A549 (cell line): ENCODE data around the gene PGS1. TPM values are rescaled to one million over a fixed set of nuclear protein-coding genes. Genes with fewer than 3 reads are reported as not detected.

ENCODE experiments used
- ATAC-seq, 2 experiments: fragments of 200-7000 bp in 1 of 2; fragments of >200 bp in 1 of 2; cut with Nextera tagmentation in 1 of 2; cut with Tn5 transposase in 1 of 2; 3 replicates each; pipeline versions ENCODE4 v1.8.0 to v1.9.1; 2018 to 2020; ENCODE audit warnings: mild to moderate bottlenecking in 1 of 2, moderate library complexity in 1 of 2
- CTCF ChIA-PET: fragments of 300-600 bp; sonication (Branson Sonifier 250); formaldehyde crosslinking; extraction: SDS; loops from one replicate; lab custom pipeline; 2021; ENCODE audit warnings: antibody characterized with exemption, inconsistent platforms; lab: Yijun Ruan, JAX
- POLR2A ChIA-PET: fragments of 350-600 bp; formaldehyde crosslinking; extraction: SDS; loops from one replicate; lab custom pipeline; 2021; ENCODE audit warnings: antibody characterized with exemption, inconsistent platforms; lab: Yijun Ruan, JAX
- DNase-seq, 2 experiments: peaks; one replicate each; pipeline versions ENCODE4 v3.0.0 to v3.0.0-alpha.2; 2011 to 2016; ENCODE audit warnings: low read depth in 1 of 2, low spot score in 1 of 2
- FAIRE-seq: peaks from 2 replicates; lab custom pipeline; 2011; peaks lifted over from hg19 to GRCh38; lab: Jason Lieb, UNC
- H3K27ac ChIP-seq, 2 experiments: fragments of >200 bp; sonication (Bioruptor Twin); formaldehyde crosslinking; 3 replicates each; pipeline ENCODE4 v1.5.1; 2016 to 2017
- H3K4me1 ChIP-seq: fragments of >200 bp; sonication (Bioruptor Twin); formaldehyde crosslinking; 3 replicates; pipeline ENCODE4 v1.6.1; 2016
- H3K4me2 ChIP-seq: fragments of >200 bp; sonication (Bioruptor Twin); formaldehyde crosslinking; 3 replicates; pipeline ENCODE4 v1.6.1; 2016
- H3K4me3 ChIP-seq: fragments of >200 bp; sonication (Bioruptor Twin); formaldehyde crosslinking; 3 replicates; pipeline ENCODE4 v1.5.1; 2016
- H3K9me3 ChIP-seq: fragments of >200 bp; sonication (Bioruptor Twin); formaldehyde crosslinking; 3 replicates; pipeline ENCODE4 v1.6.1; 2016
- CEBPB ChIP-seq, 2 experiments: fragments of >200 bp in 1 of 2; sonication (Bioruptor Twin) in 1 of 2; formaldehyde crosslinking in 1 of 2; IDR thresholded peaks; 2 replicates each; pipeline ENCODE4 v1.6.1; 2012 to 2016
- CHD2 ChIP-seq: fragments of 150-350 bp; IDR thresholded peaks from 2 replicates; pipeline ENCODE4 v1.6.1; 2014; ENCODE audit warnings: low read length; ENCODE audit not compliant: partially characterized antibody
- EP300 ChIP-seq, 2 experiments: fragments of >200 bp; sonication (Bioruptor Twin); formaldehyde crosslinking; IDR thresholded peaks; 2 replicates in 1 of 2; 3 replicates in 1 of 2; pipeline ENCODE4 v1.6.1; 2016 to 2017
- FOSB ChIP-seq: fragments of 250-450 bp; sonication (Bioruptor Pico); IDR thresholded peaks from 2 replicates; pipeline ENCODE4 v1.5.0; 2020; ENCODE audit warnings: mild to moderate bottlenecking, moderate library complexity
- FOSL2 ChIP-seq, 2 experiments: fragments of 450-650 bp in 1 of 2; fragments of >200 bp in 1 of 2; sonication (Bioruptor Twin) in 1 of 2; formaldehyde crosslinking; IDR thresholded peaks; 2 replicates each; pipeline versions ENCODE4 v1.5.0 to v1.6.1; 2016 to 2020; ENCODE audit warnings: mild to moderate bottlenecking in 1 of 2, moderate library complexity in 1 of 2
- FOXS1 ChIP-seq: fragments of 250-450 bp; sonication (Bioruptor Pico); IDR thresholded peaks from 2 replicates; pipeline ENCODE4 v1.5.0; 2020; ENCODE audit warnings: mild to moderate bottlenecking, moderate library complexity
- GATA3 ChIP-seq: IDR thresholded peaks from 2 replicates; pipeline ENCODE4 v1.6.1; 2012; ENCODE audit warnings: borderline replicate concordance
- HOXB5 ChIP-seq: fragments of 250-450 bp; sonication (Bioruptor Pico); IDR thresholded peaks from 2 replicates; pipeline ENCODE4 v1.5.0; 2020; ENCODE audit warnings: mild to moderate bottlenecking, moderate library complexity
- JUN ChIP-seq, 2 experiments: fragments of >200 bp; sonication (Bioruptor Twin); formaldehyde crosslinking; IDR thresholded peaks; 2 replicates in 1 of 2; 3 replicates in 1 of 2; pipeline ENCODE4 v1.6.1; 2016 to 2017
- KDM5A ChIP-seq: fragments of 200-600 bp; sonication (generic); IDR thresholded peaks from 2 replicates; pipeline ENCODE4 v1.6.1; 2016; ENCODE audit warnings: antibody characterized with exemption, mild to moderate bottlenecking
- MAZ ChIP-seq: fragments of 150-350 bp; IDR thresholded peaks from 2 replicates; pipeline ENCODE4 v1.6.1; 2014; ENCODE audit warnings: antibody characterized with exemption, low read depth, low read length, borderline replicate concordance
- MYC ChIP-seq: IDR thresholded peaks from 2 replicates; pipeline ENCODE4 v1.6.1; 2012; ENCODE audit warnings: mild to moderate bottlenecking, inconsistent platforms, low read length, improper control_type of control experiment, borderline replicate concordance
- PHF8 ChIP-seq: fragments of 200-600 bp; sonication (generic); IDR thresholded peaks from 2 replicates; pipeline ENCODE4 v1.6.1; 2016; ENCODE audit warnings: low read depth, mild to moderate bottlenecking, antibody characterized with exemption, moderate library complexity, borderline replicate concordance
- POLR2A ChIP-seq: IDR thresholded peaks from 2 replicates; pipeline ENCODE4 v1.6.1; 2012; ENCODE audit warnings: mild to moderate bottlenecking, low read length
- RAD21 ChIP-seq, 2 experiments: fragments of >200 bp in 1 of 2; sonication (Bioruptor Twin) in 1 of 2; formaldehyde crosslinking in 1 of 2; IDR thresholded peaks in 1 of 2; conservative IDR thresholded peaks in 1 of 2; 2 replicates in 1 of 2; 3 replicates in 1 of 2; pipeline ENCODE4 v1.6.1; 2012 to 2018; ENCODE audit warnings: inconsistent platforms in 1 of 2
- RARB ChIP-seq: fragments of 250-450 bp; sonication (Bioruptor Pico); IDR thresholded peaks from 2 replicates; pipeline ENCODE4 v1.8.0; 2021; ENCODE audit warnings: mild to moderate bottlenecking, moderate library complexity
- RNF2 ChIP-seq: fragments of 200-600 bp; sonication (generic); IDR thresholded peaks from 2 replicates; pipeline ENCODE4 v1.6.1; 2016; ENCODE audit warnings: low read depth, mild to moderate bottlenecking, antibody characterized with exemption, moderate library complexity, borderline replicate concordance
- SMC3 ChIP-seq: fragments of >200 bp; sonication (Bioruptor Twin); formaldehyde crosslinking; IDR thresholded peaks from 3 replicates; pipeline ENCODE4 v1.6.1; 2018; ENCODE audit warnings: inconsistent platforms
- TP53 ChIP-seq: fragments of 250-450 bp; sonication (Bioruptor Pico); IDR thresholded peaks from 2 replicates; pipeline ENCODE4 v1.5.0; 2021; ENCODE audit warnings: mild to moderate bottlenecking, moderate library complexity
- WGBS: methylation state at CpG from one replicate; pipeline ENCODE4 v1.1.6; 2017; ENCODE audit errors: missing lambda C conversion rate; 5-methylcytosine and 5-hydroxymethylcytosine counted together
- polyA plus RNA-seq, 4 experiments: library from polyadenylated mRNA; depleted of rRNA in 3 of 4; stranded (reverse); fragments of >200 nt; fragmentation: RNase III in 1 of 4; extraction: RNeasy Plus Mini Kit Qiagen cat#74134 plus additional on column Dnase treatment in 1 of 4; gene quantifications; 2 replicates in 3 of 4; 3 replicates in 1 of 4; pipeline ENCODE4 v1.2.3, GENCODE V29; 2011 to 2017
- TF ChIP-seq, protein P1 (sequence below): IDR thresholded peaks from 2 replicates; pipeline ENCODE4 v1.6.1; 2012
- TF ChIP-seq, protein P2 (sequence below): fragments of 200-600 bp; sonication (generic); IDR thresholded peaks from 2 replicates; pipeline ENCODE4 v1.6.1; 2016; ENCODE audit warnings: antibody characterized with exemption, mild to moderate bottlenecking, moderate library complexity
- TF ChIP-seq, protein P3 (sequence below): fragments of >200 bp; sonication (Bioruptor Twin); formaldehyde crosslinking; IDR thresholded peaks from 3 replicates; pipeline ENCODE4 v1.6.1; 2016
- TF ChIP-seq, protein P4 (sequence below): IDR thresholded peaks from 2 replicates; pipeline ENCODE4 v1.6.1; 2012; ENCODE audit warnings: low read depth, borderline replicate concordance

The PGS1 gene
- polyA plus RNA-seq, 2 of the 4 experiments (the other 2 are of a cell fraction), result 23.7 to 29.5 TPM

DNA sequence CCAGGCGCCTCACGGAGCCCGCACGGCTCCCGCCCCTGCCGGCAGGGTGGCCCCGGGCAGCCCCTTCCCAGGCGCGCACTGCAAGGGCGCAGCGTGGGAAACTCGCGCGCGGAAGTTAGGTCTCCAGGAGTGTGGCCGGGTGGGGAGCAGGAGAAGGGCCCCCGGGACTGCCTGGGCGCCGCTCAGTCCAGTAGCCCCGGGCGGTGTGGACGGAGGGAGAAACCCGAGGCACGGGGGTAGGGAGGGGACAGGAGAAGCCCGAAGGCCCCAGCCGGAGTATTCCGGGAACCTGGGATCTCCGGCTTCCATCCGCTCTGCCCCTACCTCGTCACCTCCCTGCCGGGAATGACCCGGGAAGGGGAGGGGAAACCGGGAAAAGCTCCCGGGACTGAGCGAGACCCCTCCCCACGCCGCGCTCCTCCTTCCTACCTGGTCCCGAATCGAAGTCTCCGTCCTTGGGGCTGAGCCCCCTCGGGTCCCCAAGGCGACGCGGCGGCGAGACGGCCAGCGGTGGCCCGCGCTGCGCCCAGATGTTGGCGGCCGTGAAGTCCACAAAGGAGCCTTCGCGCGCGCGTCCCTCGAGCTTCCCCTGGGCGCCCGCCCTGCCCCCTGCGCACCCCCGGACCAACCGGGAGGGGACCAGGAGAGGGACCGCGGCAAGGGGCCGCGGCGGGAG lies 19.0 kb upstream of the PGS1 start:
- TF ChIP-seq MAZ (no peak), RNF2 (peak; percentile 97), RARB (CRISPR knock-in tag) (no peak), PHF8 (peak; percentile 94)
- 1% methylated on average over 34 of the region's 70 CpGs for WGBS
- DNase-seq (peak; percentile 64 to 81), ATAC-seq (peak; percentile 18 to 22), FAIRE-seq (no peak)
- Histone ChIP-seq H3K4me3 (peak overlapping the region; percentile 86), H3K4me1 (peaks cover 47% of the 10 kb centered on the region), H3K4me2 (peak overlapping the region; percentile 100), H3K27ac (peak overlapping the region; percentile 93 to 96), H3K9me3 (no peaks in the 10 kb centered on the region)
- CTCF ChIA-PET, result interaction anchor here (0.6 to 15.5 kb wide), 16 partner anchors 10 to 138 kb away, joined by 3 to 388 read pairs (median 20); partner anchors contain the start of gene PGS1
- POLR2A ChIA-PET, result interaction anchor here (0.6 to 3.3 kb wide), 16 partner anchors 11 to 350 kb away, joined by 3 to 28 read pairs (median 5); no protein-coding TSS in a partner anchor

DNA sequence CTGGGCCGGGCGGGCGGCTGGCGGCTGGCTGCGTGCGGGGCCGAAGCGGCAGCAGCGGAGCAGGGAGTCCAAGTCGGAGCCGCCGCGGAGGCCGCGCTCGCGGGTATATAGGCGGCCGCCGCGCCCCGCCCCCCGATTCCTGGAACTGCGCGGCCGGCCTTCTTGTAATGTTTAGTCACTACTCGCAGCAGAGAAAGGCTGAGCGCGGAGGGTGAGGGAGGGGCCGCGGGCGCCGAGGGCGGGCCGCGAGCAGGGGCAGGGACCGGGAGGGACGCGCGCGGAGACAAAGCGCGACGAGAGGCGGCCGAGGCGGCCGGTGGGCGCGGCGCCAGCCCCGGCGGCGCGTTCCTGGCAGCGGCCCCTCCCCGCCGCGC lies 18.5 kb upstream of the PGS1 start, which contains the start of gene SOCS3:
Gene SOCS3, minus strand, starts transcription at position 81 of the 374 bp plus-strand sequence. CDS start 982 bp downstream, outside the sequence.
- FAIRE-seq (no peak), ATAC-seq (peak; percentile 62 to 71), DNase-seq (peak; percentile 98)
- WGBS, result 3% methylated on average over 22 of the region's 59 CpGs
- no peaks in the 10 kb centered on the region for H3K9me3 ChIP-seq
- ChIA-PET POLR2A (interaction anchor here (0.6 to 3.3 kb wide), 15 partner anchors 12 to 349 kb away, joined by 3 to 28 read pairs (median 5); no protein-coding TSS in a partner anchor), CTCF (interaction anchor here (0.6 to 15.5 kb wide), 23 partner anchors 9 to 348 kb away, joined by 3 to 388 read pairs (median 14); partner anchors contain the start of gene PGS1)
- peaks cover 41% of the 10 kb centered on the region for H3K4me1 ChIP-seq
- H3K4me3 ChIP-seq, result peak within 1 kb of the TSS; percentile 86
- peak within 1 kb of the TSS; percentile 100 for H3K4me2 ChIP-seq
- H3K27ac ChIP-seq, result peak within 1 kb of the TSS; percentile 93 to 96
- TF ChIP-seq CEBPB (IDR thresholded peaks at IDR 0.05) (no peak), FOXS1 (CRISPR knock-in tag) (no peak), POLR2A (peak; percentile 96), EP300 (IDR thresholded peaks at IDR 0.05) (peak in 1 of 2 experiments; percentile 35; a peak in 1 of 5 replicates), TP53 (CRISPR knock-in tag) (0 out of 2 replicates have a peak, but pooled peaks have one; percentile 40), GATA3 (0 out of 2 replicates have a peak, but pooled peaks have one; percentile 13), FOSB (CRISPR knock-in tag) (no peak), HOXB5 (CRISPR knock-in tag) (0 out of 2 replicates have a peak, but pooled peaks have one; percentile 51), RNF2 (no peak), KDM5A (no peak), SMC3 (0 out of 3 replicates have a peak, but pooled peaks have one; percentile 30), RAD21 (conservative IDR thresholded peaks at IDR 0.05 in 1 of 2, IDR thresholded peaks at IDR 0.05 in 1 of 2) (peak in 1 of 2 experiments; percentile 41; a peak in 2 of 5 replicates), JUN (IDR thresholded peaks at IDR 0.05) (peak; percentile 92 to 99; a peak in 4 of 5 replicates), MYC (peak; percentile 66), PHF8 (no peak), FOSL2 (IDR thresholded peaks at IDR 0.05) (no peak), FOSL2 (CRISPR knock-in tag; IDR thresholded peaks at IDR 0.05) (peak; percentile 57), CHD2 (peak; percentile 24)
- TF ChIP-seq, protein P1, sequence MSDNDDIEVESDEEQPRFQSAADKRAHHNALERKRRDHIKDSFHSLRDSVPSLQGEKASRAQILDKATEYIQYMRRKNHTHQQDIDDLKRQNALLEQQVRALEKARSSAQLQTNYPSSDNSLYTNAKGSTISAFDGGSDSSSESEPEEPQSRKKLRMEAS, result peak; percentile 44; the same call in 1 of the 2 replicates
- TF ChIP-seq, protein P2, sequence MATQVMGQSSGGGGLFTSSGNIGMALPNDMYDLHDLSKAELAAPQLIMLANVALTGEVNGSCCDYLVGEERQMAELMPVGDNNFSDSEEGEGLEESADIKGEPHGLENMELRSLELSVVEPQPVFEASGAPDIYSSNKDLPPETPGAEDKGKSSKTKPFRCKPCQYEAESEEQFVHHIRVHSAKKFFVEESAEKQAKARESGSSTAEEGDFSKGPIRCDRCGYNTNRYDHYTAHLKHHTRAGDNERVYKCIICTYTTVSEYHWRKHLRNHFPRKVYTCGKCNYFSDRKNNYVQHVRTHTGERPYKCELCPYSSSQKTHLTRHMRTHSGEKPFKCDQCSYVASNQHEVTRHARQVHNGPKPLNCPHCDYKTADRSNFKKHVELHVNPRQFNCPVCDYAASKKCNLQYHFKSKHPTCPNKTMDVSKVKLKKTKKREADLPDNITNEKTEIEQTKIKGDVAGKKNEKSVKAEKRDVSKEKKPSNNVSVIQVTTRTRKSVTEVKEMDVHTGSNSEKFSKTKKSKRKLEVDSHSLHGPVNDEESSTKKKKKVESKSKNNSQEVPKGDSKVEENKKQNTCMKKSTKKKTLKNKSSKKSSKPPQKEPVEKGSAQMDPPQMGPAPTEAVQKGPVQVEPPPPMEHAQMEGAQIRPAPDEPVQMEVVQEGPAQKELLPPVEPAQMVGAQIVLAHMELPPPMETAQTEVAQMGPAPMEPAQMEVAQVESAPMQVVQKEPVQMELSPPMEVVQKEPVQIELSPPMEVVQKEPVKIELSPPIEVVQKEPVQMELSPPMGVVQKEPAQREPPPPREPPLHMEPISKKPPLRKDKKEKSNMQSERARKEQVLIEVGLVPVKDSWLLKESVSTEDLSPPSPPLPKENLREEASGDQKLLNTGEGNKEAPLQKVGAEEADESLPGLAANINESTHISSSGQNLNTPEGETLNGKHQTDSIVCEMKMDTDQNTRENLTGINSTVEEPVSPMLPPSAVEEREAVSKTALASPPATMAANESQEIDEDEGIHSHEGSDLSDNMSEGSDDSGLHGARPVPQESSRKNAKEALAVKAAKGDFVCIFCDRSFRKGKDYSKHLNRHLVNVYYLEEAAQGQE, result peak; percentile 31; the same call in 1 of the 2 replicates
- TF ChIP-seq, protein P3, sequence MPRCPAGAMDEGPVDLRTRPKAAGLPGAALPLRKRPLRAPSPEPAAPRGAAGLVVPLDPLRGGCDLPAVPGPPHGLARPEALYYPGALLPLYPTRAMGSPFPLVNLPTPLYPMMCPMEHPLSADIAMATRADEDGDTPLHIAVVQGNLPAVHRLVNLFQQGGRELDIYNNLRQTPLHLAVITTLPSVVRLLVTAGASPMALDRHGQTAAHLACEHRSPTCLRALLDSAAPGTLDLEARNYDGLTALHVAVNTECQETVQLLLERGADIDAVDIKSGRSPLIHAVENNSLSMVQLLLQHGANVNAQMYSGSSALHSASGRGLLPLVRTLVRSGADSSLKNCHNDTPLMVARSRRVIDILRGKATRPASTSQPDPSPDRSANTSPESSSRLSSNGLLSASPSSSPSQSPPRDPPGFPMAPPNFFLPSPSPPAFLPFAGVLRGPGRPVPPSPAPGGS, result peak; percentile 98
- TF ChIP-seq, protein P4, sequence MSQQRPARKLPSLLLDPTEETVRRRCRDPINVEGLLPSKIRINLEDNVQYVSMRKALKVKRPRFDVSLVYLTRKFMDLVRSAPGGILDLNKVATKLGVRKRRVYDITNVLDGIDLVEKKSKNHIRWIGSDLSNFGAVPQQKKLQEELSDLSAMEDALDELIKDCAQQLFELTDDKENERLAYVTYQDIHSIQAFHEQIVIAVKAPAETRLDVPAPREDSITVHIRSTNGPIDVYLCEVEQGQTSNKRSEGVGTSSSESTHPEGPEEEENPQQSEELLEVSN, result peak; percentile 47; the same call in 1 of the 2 replicates
